HG02870 (cell line): Measurements from ENCODE around the gene CLN6.

ENCODE experiments used
- ATAC-seq: cut with Tn5 transposase; IDR thresholded peaks from one replicate; pipeline ENCODE4 v1.9.1; 2021; ENCODE audit warnings: mild to moderate bottlenecking, moderate library complexity; ENCODE audit not compliant: unreplicated experiment

CLN6 gene

GRCh38 chr15:68229386-68230156, at the start of gene CLN6:
CLN6 (minus strand) TSS chr15:68229728; CDS start chr15:68229584, 144 bp downstream.
- peak; percentile 62 for ATAC-seq

GRCh38 chr15:68278595-68279405, 49.3 kb upstream of the CLN6 start:
- ATAC-seq = no peak

GRCh38 chr15:68278345-68278594, 48.7 kb upstream of the CLN6 start:
- ATAC-seq = no peak

- peak; percentile 62 for ATAC-seq
Observed at GRCh38 chr15:68277603-68278344, 48.2 kb upstream of the CLN6 start, which contains the start of gene FEM1B. FEM1B (plus strand) TSS chr15:68277745; CDS start chr15:68278418, 673 bp downstream.

- no peak for ATAC-seq
Observed at GRCh38 chr15:68277131-68277602, 47.6 kb upstream of the CLN6 start.

- no peak for ATAC-seq
Observed at GRCh38 chr15:68276668-68277067, 47.1 kb upstream of the CLN6 start.

- ATAC-seq = no peak
Observed at GRCh38 chr15:68275165-68275746, 45.7 kb upstream of the CLN6 start.

GRCh38 chr15:68274201-68274848, 44.8 kb upstream of the CLN6 start:
- no peak for ATAC-seq

- ATAC-seq = no peak
Observed at GRCh38 chr15:68272721-68273271, 43.3 kb upstream of the CLN6 start.

- ATAC-seq = no peak
Observed at GRCh38 chr15:68271854-68272471, 42.4 kb upstream of the CLN6 start.

GRCh38 chr15:68268405-68268804, 38.9 kb upstream of the CLN6 start:
- ATAC-seq = no peak

- no peak for ATAC-seq
Observed at GRCh38 chr15:68265674-68266073, 36.1 kb upstream of the CLN6 start.

GRCh38 chr15:68265081-68265480, 35.6 kb upstream of the CLN6 start:
- no peak for ATAC-seq

GRCh38 chr15:68264282-68264681, 34.8 kb upstream of the CLN6 start:
- no peak for ATAC-seq

- ATAC-seq = no peak
Observed at GRCh38 chr15:68262514-68263356, 33.2 kb upstream of the CLN6 start.

- no peak for ATAC-seq
Observed at GRCh38 chr15:68261980-68262379, 32.5 kb upstream of the CLN6 start.

GRCh38 chr15:68261241-68261640, 31.7 kb upstream of the CLN6 start:
- no peak for ATAC-seq

GRCh38 chr15:68259883-68260282, 30.4 kb upstream of the CLN6 start:
- ATAC-seq = no peak

- ATAC-seq = no peak
Observed at GRCh38 chr15:68258692-68259091, 29.2 kb upstream of the CLN6 start.
